Activated CD4-positive, alpha-beta T cell treated with anti-CD3 and anti-CD28 coated beads, Interleukin-2, Interleukin-6, amounts not matched to agents 100 ng/mL and 50 ng/mL, durations not matched to agents 16 hours and 8 hours (primary cell): ENCODE results near the gene CEACAM5.

Source experiments
- DNase-seq: peaks from one replicate; pipeline ENCODE4 v3.0.0-alpha.2; 2020

CEACAM5 gene

GRCh38 chr19:41708481-41708880, at the start of gene CEACAM5:
TSS of gene CEACAM5 (plus strand) at chr19:41708626. CDS start at chr19:41708732, 106 bp downstream.
- no peak for DNase-seq

GRCh38 chr19:41666075-41666474, 42.4 kb upstream of the CEACAM5 start:
- no peak for DNase-seq

GRCh38 chr19:41668315-41668714, 40.1 kb upstream of the CEACAM5 start:
- no peak for DNase-seq

- DNase-seq = no peak
Observed at GRCh38 chr19:41670755-41671154, 37.7 kb upstream of the CEACAM5 start.

GRCh38 chr19:41671486-41671885, 36.9 kb upstream of the CEACAM5 start:
- no peak for DNase-seq

- DNase-seq = no peak
Observed at GRCh38 chr19:41682437-41682836, 26.0 kb upstream of the CEACAM5 start.

- no peak for DNase-seq
Observed at GRCh38 chr19:41687419-41687818, 21.0 kb upstream of the CEACAM5 start.

- DNase-seq = no peak
Observed at GRCh38 chr19:41688098-41688497, 20.3 kb upstream of the CEACAM5 start, which contains the start of gene CEACAM7. TSS of gene CEACAM7 (minus strand) at chr19:41688270. CDS start at chr19:41688165, 105 bp downstream.

GRCh38 chr19:41688687-41689086, 19.7 kb upstream of the CEACAM5 start:
- no peak for DNase-seq

- no peak for DNase-seq
Observed at GRCh38 chr19:41689993-41690800, 18.2 kb upstream of the CEACAM5 start.

GRCh38 chr19:41690801-41691065, 17.7 kb upstream of the CEACAM5 start:
- no peak for DNase-seq

GRCh38 chr19:41691268-41691970, 17.0 kb upstream of the CEACAM5 start:
- DNase-seq = peak; percentile 42

GRCh38 chr19:41694196-41694595, 14.2 kb upstream of the CEACAM5 start:
- DNase-seq = no peak

GRCh38 chr19:41694831-41695635, 13.4 kb upstream of the CEACAM5 start:
- no peak for DNase-seq

- DNase-seq = no peak
Observed at GRCh38 chr19:41695745-41696144, 12.7 kb upstream of the CEACAM5 start.

- DNase-seq = no peak
Observed at GRCh38 chr19:41696402-41697197, 11.8 kb upstream of the CEACAM5 start.

- DNase-seq = no peak
Observed at GRCh38 chr19:41697198-41697855, 11.1 kb upstream of the CEACAM5 start.

GRCh38 chr19:41698746-41699230, 9.6 kb upstream of the CEACAM5 start:
- DNase-seq = no peak

- no peak for DNase-seq
Observed at GRCh38 chr19:41699231-41699967, 9.0 kb upstream of the CEACAM5 start.

- no peak for DNase-seq
Observed at GRCh38 chr19:41699968-41700323, 8.5 kb upstream of the CEACAM5 start.
